ENCODE data around the gene IDNK.

DNA sequence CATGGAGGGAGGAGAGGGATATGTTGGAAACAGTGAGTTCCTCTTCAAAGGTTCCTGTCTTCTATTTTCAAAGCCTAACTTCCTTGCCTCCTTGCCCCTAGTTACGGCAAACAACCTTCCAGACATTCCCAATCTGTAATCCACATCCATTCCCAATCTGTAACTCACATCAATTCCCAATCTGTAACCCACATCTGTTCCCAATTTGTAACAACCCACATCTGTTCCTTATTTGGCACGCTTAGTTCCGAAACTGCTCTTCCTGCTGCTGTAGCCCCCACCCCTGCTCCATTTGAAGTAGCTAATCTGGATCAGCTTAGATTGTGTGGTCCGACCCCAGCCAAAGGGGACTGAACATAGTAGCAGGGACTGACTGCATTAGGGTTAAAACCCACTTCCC, 23.9 kb upstream of the IDNK start:
- TF ChIP-seq EZH2 (IDR thresholded peaks at IDR 0.05; ENCODE audit: borderline replicate concordance) (no peak), CTCF (IDR thresholded peaks at IDR 0.05; ENCODE audit: poor library complexity) (no peak), EZH2phosphoT487 (IDR thresholded peaks at IDR 0.05; ENCODE audit: low read depth, severe bottlenecking, unreplicated experiment) (no peak)
